Measurements from ENCODE around the gene SPSB1.

DNA sequence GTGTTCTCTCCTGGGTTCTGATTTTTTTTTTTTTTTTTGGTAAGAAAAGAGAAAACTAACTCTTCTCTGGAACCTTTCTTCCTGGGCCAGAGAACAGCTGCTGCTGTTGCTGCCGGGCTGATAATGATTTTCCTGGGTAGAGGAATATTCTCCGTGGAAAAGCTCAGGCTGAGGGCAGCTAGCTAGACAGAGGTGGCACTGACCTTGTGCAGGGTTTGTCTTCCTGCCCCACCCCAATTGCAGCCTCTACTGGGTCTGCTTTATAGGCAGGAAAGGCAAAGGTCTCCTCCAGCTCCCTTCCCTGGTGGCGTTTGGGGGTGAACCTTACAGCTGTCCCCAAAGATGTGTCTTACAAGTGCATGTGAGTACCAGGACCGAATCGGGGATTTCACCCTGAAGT, 79.3 kb downstream of the SPSB1 start:
- TF ChIP-seq, protein P1, sequence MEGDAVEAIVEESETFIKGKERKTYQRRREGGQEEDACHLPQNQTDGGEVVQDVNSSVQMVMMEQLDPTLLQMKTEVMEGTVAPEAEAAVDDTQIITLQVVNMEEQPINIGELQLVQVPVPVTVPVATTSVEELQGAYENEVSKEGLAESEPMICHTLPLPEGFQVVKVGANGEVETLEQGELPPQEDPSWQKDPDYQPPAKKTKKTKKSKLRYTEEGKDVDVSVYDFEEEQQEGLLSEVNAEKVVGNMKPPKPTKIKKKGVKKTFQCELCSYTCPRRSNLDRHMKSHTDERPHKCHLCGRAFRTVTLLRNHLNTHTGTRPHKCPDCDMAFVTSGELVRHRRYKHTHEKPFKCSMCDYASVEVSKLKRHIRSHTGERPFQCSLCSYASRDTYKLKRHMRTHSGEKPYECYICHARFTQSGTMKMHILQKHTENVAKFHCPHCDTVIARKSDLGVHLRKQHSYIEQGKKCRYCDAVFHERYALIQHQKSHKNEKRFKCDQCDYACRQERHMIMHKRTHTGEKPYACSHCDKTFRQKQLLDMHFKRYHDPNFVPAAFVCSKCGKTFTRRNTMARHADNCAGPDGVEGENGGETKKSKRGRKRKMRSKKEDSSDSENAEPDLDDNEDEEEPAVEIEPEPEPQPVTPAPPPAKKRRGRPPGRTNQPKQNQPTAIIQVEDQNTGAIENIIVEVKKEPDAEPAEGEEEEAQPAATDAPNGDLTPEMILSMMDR (optimal IDR thresholded peaks at IDR 0.05 in 1 of 3, IDR thresholded peaks at IDR 0.05 in 1 of 3, conservative IDR thresholded peaks at IDR 0.05 in 1 of 3; ENCODE audit: extremely low read depth in 1 of 3, insufficient read depth in 2 of 3, low read length in 3 of 3): no peak
- TF ChIP-seq EZH2 (IDR thresholded peaks at IDR 0.05; ENCODE audit: low read length): no peak

Measured in keratinocyte (primary cell).